ENCODE results near the gene GALNT11.

- TF ChIP-seq CTCF (optimal IDR thresholded peaks at IDR 0.05 in 1 of 3, IDR thresholded peaks at IDR 0.05 in 1 of 3, conservative IDR thresholded peaks at IDR 0.05 in 1 of 3; ENCODE audit: extremely low read depth in 1 of 3, insufficient read depth in 2 of 3, low read length in 3 of 3) (no peak), EZH2 (IDR thresholded peaks at IDR 0.05; ENCODE audit: low read length) (no peak)
Observed at GRCh38 chr7:152046531-152046930, 21.1 kb downstream of the GALNT11 start.
